ENCODE results near the gene HSPB1. TPM values are rescaled to one million over a fixed set of nuclear protein-coding genes. Genes with fewer than 3 reads are reported as not detected.

The HSPB1 gene
- total RNA-seq, 1 donor, result 72.7 TPM

DNA sequence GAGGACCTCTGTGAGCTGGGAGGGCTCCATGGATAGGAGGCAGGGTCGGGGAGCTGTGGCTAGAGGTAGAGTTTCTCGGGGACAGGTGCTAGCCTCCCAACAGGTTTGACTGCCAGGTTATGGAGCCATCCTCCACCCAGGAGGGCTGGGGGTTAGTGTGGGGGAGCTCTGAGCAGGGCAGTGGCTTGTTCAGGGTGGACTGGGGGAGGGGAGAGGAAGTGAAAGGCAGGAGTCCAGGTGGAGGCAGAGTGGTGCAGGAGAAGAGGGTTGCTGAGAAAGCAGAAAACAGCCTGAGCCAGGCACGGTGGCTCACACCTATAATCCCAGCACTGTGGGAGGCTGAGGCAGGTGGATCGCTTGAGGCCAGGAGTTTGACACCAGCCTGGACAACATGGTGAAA, 40.5 kb upstream of the HSPB1 start:
- no peak overlapping the region for H3K4me2 ChIP-seq (ENCODE audit: insufficient read depth, low read length)
- H3K9me3 ChIP-seq (ENCODE audit: low read depth, low read length), result no peaks in the 10 kb centered on the region
- H2AFZ ChIP-seq (ENCODE audit: low read length), result no peak overlapping the region
- peak; percentile 46 for DNase-seq (ENCODE audit: insufficient read length, low spot score, missing footprints)
- no peaks in the 10 kb centered on the region for H3K36me3 ChIP-seq (ENCODE audit: insufficient read depth, low read length)
- H3K27me3 ChIP-seq (ENCODE audit: insufficient read depth, low read length), result peaks cover 12% of the 10 kb centered on the region
- H3K4me1 ChIP-seq (ENCODE audit: insufficient read depth, low read length), result no peaks in the 10 kb centered on the region
- H4K20me1 ChIP-seq (ENCODE audit: insufficient read depth, low read length), result no peaks in the 10 kb centered on the region
- no peaks in the 10 kb centered on the region for H3K79me2 ChIP-seq (ENCODE audit: insufficient read depth, low read length)
- no peak overlapping the region for H3K27ac ChIP-seq (ENCODE audit: low read depth, low read length)
- TF ChIP-seq, protein P1, sequence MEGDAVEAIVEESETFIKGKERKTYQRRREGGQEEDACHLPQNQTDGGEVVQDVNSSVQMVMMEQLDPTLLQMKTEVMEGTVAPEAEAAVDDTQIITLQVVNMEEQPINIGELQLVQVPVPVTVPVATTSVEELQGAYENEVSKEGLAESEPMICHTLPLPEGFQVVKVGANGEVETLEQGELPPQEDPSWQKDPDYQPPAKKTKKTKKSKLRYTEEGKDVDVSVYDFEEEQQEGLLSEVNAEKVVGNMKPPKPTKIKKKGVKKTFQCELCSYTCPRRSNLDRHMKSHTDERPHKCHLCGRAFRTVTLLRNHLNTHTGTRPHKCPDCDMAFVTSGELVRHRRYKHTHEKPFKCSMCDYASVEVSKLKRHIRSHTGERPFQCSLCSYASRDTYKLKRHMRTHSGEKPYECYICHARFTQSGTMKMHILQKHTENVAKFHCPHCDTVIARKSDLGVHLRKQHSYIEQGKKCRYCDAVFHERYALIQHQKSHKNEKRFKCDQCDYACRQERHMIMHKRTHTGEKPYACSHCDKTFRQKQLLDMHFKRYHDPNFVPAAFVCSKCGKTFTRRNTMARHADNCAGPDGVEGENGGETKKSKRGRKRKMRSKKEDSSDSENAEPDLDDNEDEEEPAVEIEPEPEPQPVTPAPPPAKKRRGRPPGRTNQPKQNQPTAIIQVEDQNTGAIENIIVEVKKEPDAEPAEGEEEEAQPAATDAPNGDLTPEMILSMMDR (IDR thresholded peaks at IDR 0.05; ENCODE audit: extremely low read depth, low read depth, low read length), result no peak
- H3K4me3 ChIP-seq (ENCODE audit: insufficient read depth, low read length), result no peak overlapping the region

DNA sequence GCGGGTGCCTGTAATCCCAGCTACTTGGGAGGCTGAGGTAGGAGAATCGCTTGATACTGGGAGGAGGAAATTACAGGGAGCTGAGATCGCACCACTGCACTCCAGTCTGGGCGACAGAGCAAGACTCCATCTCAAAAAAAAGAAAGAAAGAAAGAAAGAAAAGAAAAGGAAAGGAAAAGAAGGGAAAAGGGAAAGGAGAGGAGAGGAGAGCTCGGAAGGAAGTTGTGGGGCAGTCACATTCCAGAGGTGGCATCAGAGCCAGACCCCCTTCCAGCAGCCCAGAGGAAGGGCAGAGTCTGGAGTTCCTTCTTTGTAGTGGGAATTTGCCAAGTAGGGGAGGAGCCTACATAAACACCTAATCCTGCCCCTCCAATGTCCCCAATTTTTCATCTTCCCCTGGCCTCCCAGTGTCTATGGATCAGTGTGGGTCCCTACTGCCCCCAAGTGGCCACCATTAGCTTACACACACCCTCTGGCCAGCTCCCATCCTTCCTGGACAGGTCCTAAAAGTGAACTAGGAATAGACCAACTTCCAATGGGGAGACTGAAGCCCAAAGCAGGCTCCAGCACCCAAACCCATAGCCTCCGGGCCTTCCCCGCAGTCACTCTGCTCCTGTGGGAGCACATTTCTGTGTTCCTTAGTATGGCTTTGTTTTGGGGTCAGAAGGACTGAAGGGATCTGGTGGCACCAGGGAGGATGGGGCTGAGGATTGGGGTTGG, 39.6 kb upstream of the HSPB1 start:
- DNase-seq (ENCODE audit: insufficient read length, low spot score, missing footprints), result peak; percentile 96
- H3K79me2 ChIP-seq (ENCODE audit: insufficient read depth, low read length), result no peaks in the 10 kb centered on the region
- H2AFZ ChIP-seq (ENCODE audit: low read length), result no peak overlapping the region
- H3K4me1 ChIP-seq (ENCODE audit: insufficient read depth, low read length), result no peaks in the 10 kb centered on the region
- H3K4me3 ChIP-seq (ENCODE audit: insufficient read depth, low read length), result no peak overlapping the region
- TF ChIP-seq, protein P1 (IDR thresholded peaks at IDR 0.05; ENCODE audit: extremely low read depth, low read depth, low read length), result peak; percentile 86
- H3K4me2 ChIP-seq (ENCODE audit: insufficient read depth, low read length), result no peak overlapping the region
- H3K27ac ChIP-seq (ENCODE audit: low read depth, low read length), result no peak overlapping the region
- H3K9me3 ChIP-seq (ENCODE audit: low read depth, low read length), result no peaks in the 10 kb centered on the region
- H4K20me1 ChIP-seq (ENCODE audit: insufficient read depth, low read length), result no peaks in the 10 kb centered on the region
- peaks cover 18% of the 10 kb centered on the region for H3K27me3 ChIP-seq (ENCODE audit: insufficient read depth, low read length)
- H3K36me3 ChIP-seq (ENCODE audit: insufficient read depth, low read length), result no peaks in the 10 kb centered on the region

DNA sequence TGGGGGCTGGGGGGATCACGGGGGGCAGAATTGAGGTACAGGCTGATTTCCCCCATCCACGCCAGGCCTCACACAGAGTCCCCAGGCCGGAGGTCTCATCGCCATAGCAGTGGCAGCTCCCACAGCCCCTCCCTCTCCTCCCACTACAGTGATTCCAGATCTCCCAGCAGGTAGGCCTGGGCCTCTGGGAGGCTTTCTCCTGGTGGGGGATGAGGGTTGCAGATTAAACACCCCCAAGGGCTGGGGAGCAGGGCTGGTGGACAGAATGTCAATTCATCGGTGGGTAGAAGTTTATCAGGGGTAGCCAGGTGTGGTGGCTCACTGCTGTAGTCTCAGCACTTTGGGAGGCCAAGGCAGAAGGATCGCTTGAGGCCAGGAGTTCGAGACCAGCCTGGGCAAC, 37.2 kb upstream of the HSPB1 start:
- TF ChIP-seq, protein P1 (IDR thresholded peaks at IDR 0.05; ENCODE audit: extremely low read depth, low read depth, low read length), result no peak
- no peak overlapping the region for H3K4me3 ChIP-seq (ENCODE audit: insufficient read depth, low read length)
- no peak overlapping the region for H3K4me2 ChIP-seq (ENCODE audit: insufficient read depth, low read length)
- peaks cover 24% of the 10 kb centered on the region for H3K27me3 ChIP-seq (ENCODE audit: insufficient read depth, low read length)
- no peak for DNase-seq (ENCODE audit: insufficient read length, low spot score, missing footprints)
- no peaks in the 10 kb centered on the region for H3K79me2 ChIP-seq (ENCODE audit: insufficient read depth, low read length)
- no peaks in the 10 kb centered on the region for H3K4me1 ChIP-seq (ENCODE audit: insufficient read depth, low read length)
- no peaks in the 10 kb centered on the region for H3K36me3 ChIP-seq (ENCODE audit: insufficient read depth, low read length)
- no peaks in the 10 kb centered on the region for H3K9me3 ChIP-seq (ENCODE audit: low read depth, low read length)
- H2AFZ ChIP-seq (ENCODE audit: low read length), result no peak overlapping the region
- no peak overlapping the region for H3K27ac ChIP-seq (ENCODE audit: low read depth, low read length)
- H4K20me1 ChIP-seq (ENCODE audit: insufficient read depth, low read length), result no peaks in the 10 kb centered on the region

DNA sequence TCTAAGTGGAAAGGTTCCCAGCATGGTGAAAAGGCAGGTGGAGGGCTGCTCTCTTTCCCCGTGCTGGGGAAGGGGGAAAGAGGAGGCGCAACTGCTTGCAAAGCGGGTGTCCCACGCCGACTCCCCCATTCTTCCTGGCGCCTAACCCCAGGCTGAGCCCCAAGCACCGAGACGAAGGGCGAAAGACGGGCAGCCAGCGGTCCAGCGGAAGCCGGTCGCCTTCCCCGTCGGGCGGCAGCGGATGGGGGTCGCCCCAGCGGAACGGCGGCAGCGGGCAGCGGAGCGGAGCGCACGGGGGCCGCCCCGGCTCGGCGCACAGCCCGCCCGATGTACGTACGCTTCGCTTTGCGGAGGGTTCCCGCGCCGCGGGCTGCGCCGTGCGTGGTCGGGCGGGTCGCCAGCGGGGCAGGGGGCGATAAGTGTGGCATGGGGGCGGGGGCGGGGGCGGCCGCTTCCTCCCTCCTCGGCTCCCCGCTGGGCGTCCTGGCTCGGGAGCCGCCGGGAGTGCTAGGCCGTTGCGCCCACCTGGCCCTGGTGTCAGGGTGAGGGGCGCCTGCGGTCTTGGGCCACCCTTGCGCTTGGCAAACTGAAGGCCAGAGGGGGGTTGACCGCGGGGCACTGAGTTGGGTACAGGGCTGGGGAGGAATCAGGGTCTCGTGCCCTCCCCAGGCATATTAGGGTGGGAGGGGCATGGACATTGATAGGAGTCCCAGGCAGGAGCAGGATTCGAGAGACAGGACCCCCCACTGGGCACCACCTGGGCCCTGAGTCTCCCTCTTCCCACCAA, 35.2 kb upstream of the HSPB1 start:
- H2AFZ ChIP-seq (ENCODE audit: low read length), result no peak overlapping the region
- no peaks in the 10 kb centered on the region for H3K36me3 ChIP-seq (ENCODE audit: insufficient read depth, low read length)
- DNase-seq (ENCODE audit: insufficient read length, low spot score, missing footprints), result peak; percentile 50
- H3K4me3 ChIP-seq (ENCODE audit: insufficient read depth, low read length), result peak overlapping the region; percentile 19
- TF ChIP-seq, protein P1 (IDR thresholded peaks at IDR 0.05; ENCODE audit: extremely low read depth, low read depth, low read length), result no peak
- no peaks in the 10 kb centered on the region for H3K9me3 ChIP-seq (ENCODE audit: low read depth, low read length)
- H3K27ac ChIP-seq (ENCODE audit: low read depth, low read length), result no peak overlapping the region
- H3K4me1 ChIP-seq (ENCODE audit: insufficient read depth, low read length), result no peaks in the 10 kb centered on the region
- no peaks in the 10 kb centered on the region for H3K79me2 ChIP-seq (ENCODE audit: insufficient read depth, low read length)
- no peaks in the 10 kb centered on the region for H4K20me1 ChIP-seq (ENCODE audit: insufficient read depth, low read length)
- H3K27me3 ChIP-seq (ENCODE audit: insufficient read depth, low read length), result peaks cover 32% of the 10 kb centered on the region
- H3K4me2 ChIP-seq (ENCODE audit: insufficient read depth, low read length), result peak overlapping the region; percentile 32

Data from osteoblast (primary cell).